T-helper 1 cell treated with Interleukin-12 subunit alpha and Interleukin-12 subunit beta and Interleukin-4 antibody, amounts not matched to agents 30 μg/mL and 1 μg/mL, for 36 hours (primary cell): ENCODE data around the gene IGDCC3.
A peak's percentile ranks its signal among the peaks of the same experiment; 100 is the strongest.

ENCODE experiments used
- H3K27ac Mint-ChIP-seq: one replicate; pipeline ENCODE4 v1.8.0; 2021; ENCODE audit warnings: mild to moderate bottlenecking, mixed read lengths
- H3K27me3 Mint-ChIP-seq: one replicate; pipeline ENCODE4 v1.8.0; 2021; ENCODE audit warnings: low read depth, mixed read lengths
- H3K36me3 Mint-ChIP-seq: one replicate; pipeline ENCODE4 v1.8.0; 2021; ENCODE audit warnings: low read depth, mixed read lengths
- H3K4me1 Mint-ChIP-seq: one replicate; pipeline ENCODE4 v1.8.0; 2021; ENCODE audit warnings: low read depth, mixed read lengths
- H3K4me3 Mint-ChIP-seq: one replicate; pipeline ENCODE4 v1.8.0; 2021; ENCODE audit warnings: mild to moderate bottlenecking, moderate library complexity, mixed read lengths
- H3K9me3 Mint-ChIP-seq: one replicate; pipeline ENCODE4 v1.8.0; 2021; ENCODE audit warnings: mixed read lengths

The IGDCC3 gene

GRCh38 chr15:65377976-65378366 is at the start of gene IGDCC3:
TSS of gene IGDCC3 (minus strand) at chr15:65378002. CDS start at chr15:65377788, 214 bp downstream.
- Mint-ChIP-seq H3K4me3 (peak within 1 kb of the TSS; percentile 36), H3K27me3 (peaks cover 85% of the 10 kb centered on the region), H3K36me3 (no peaks in the 10 kb centered on the region), H3K27ac (no peak within 1 kb of the TSS), H3K9me3 (no peaks in the 10 kb centered on the region), H3K4me1 (peaks cover 10% of the 10 kb centered on the region)

GRCh38 chr15:65426216-65426853 is 48.5 kb upstream of the IGDCC3 start:
- Mint-ChIP-seq H3K4me1 (peaks cover 11% of the 10 kb centered on the region), H3K27me3 (peaks cover 42% of the 10 kb centered on the region), H3K27ac (no peak overlapping the region), H3K9me3 (no peaks in the 10 kb centered on the region), H3K36me3 (peaks cover 5% of the 10 kb centered on the region), H3K4me3 (no peak overlapping the region)

GRCh38 chr15:65424683-65425082 is 46.9 kb upstream of the IGDCC3 start:
- H3K36me3 Mint-ChIP-seq: peaks cover 5% of the 10 kb centered on the region
- H3K4me3 Mint-ChIP-seq: no peak overlapping the region
- peaks cover 17% of the 10 kb centered on the region for H3K4me1 Mint-ChIP-seq
- peaks cover 57% of the 10 kb centered on the region for H3K27me3 Mint-ChIP-seq
- no peaks in the 10 kb centered on the region for H3K9me3 Mint-ChIP-seq
- H3K27ac Mint-ChIP-seq: no peak overlapping the region

- Mint-ChIP-seq H3K27ac (no peak overlapping the region), H3K4me3 (peak overlapping the region; percentile 33), H3K4me1 (peaks cover 17% of the 10 kb centered on the region), H3K27me3 (peaks cover 62% of the 10 kb centered on the region), H3K36me3 (peaks cover 5% of the 10 kb centered on the region), H3K9me3 (no peaks in the 10 kb centered on the region)
Measured at GRCh38 chr15:65423976-65424679, 46.3 kb upstream of the IGDCC3 start.

- Mint-ChIP-seq H3K36me3 (peaks cover 5% of the 10 kb centered on the region), H3K9me3 (no peaks in the 10 kb centered on the region), H3K27me3 (peaks cover 70% of the 10 kb centered on the region), H3K4me1 (peaks cover 17% of the 10 kb centered on the region), H3K27ac (no peak overlapping the region), H3K4me3 (peak overlapping the region; percentile 84)
Measured at GRCh38 chr15:65423150-65423975, 45.6 kb upstream of the IGDCC3 start.

GRCh38 chr15:65421360-65422215 is 43.8 kb upstream of the IGDCC3 start:
- peak overlapping the region; percentile 86 for H3K4me3 Mint-ChIP-seq
- H3K9me3 Mint-ChIP-seq: no peaks in the 10 kb centered on the region
- H3K4me1 Mint-ChIP-seq: peaks cover 17% of the 10 kb centered on the region
- H3K27me3 Mint-ChIP-seq: peaks cover 73% of the 10 kb centered on the region
- no peak overlapping the region for H3K27ac Mint-ChIP-seq
- peaks cover 5% of the 10 kb centered on the region for H3K36me3 Mint-ChIP-seq

- H3K9me3 Mint-ChIP-seq: no peaks in the 10 kb centered on the region
- peaks cover 5% of the 10 kb centered on the region for H3K36me3 Mint-ChIP-seq
- peaks cover 17% of the 10 kb centered on the region for H3K4me1 Mint-ChIP-seq
- no peak overlapping the region for H3K4me3 Mint-ChIP-seq
- H3K27me3 Mint-ChIP-seq: peaks cover 67% of the 10 kb centered on the region
- no peak overlapping the region for H3K27ac Mint-ChIP-seq
Measured at GRCh38 chr15:65420975-65421359, 43.2 kb upstream of the IGDCC3 start.

- H3K27me3 Mint-ChIP-seq: peaks cover 49% of the 10 kb centered on the region
- peaks cover 5% of the 10 kb centered on the region for H3K36me3 Mint-ChIP-seq
- peaks cover 14% of the 10 kb centered on the region for H3K4me1 Mint-ChIP-seq
- H3K27ac Mint-ChIP-seq: no peak overlapping the region
- no peak overlapping the region for H3K4me3 Mint-ChIP-seq
- H3K9me3 Mint-ChIP-seq: no peaks in the 10 kb centered on the region
Measured at GRCh38 chr15:65418596-65418995, 40.8 kb upstream of the IGDCC3 start.

- Mint-ChIP-seq H3K9me3 (no peaks in the 10 kb centered on the region), H3K4me3 (no peak overlapping the region), H3K4me1 (peaks cover 6% of the 10 kb centered on the region), H3K27ac (no peak overlapping the region), H3K36me3 (no peaks in the 10 kb centered on the region), H3K27me3 (peaks cover 36% of the 10 kb centered on the region)
Measured at GRCh38 chr15:65416845-65417416, 39.1 kb upstream of the IGDCC3 start.

- Mint-ChIP-seq H3K4me3 (no peak overlapping the region), H3K9me3 (no peaks in the 10 kb centered on the region), H3K27ac (no peak overlapping the region), H3K36me3 (no peaks in the 10 kb centered on the region), H3K27me3 (peaks cover 35% of the 10 kb centered on the region), H3K4me1 (no peaks in the 10 kb centered on the region)
Measured at GRCh38 chr15:65414841-65415621, 37.2 kb upstream of the IGDCC3 start.

- H3K4me1 Mint-ChIP-seq: peaks cover 1% of the 10 kb centered on the region
- peaks cover 29% of the 10 kb centered on the region for H3K27me3 Mint-ChIP-seq
- H3K9me3 Mint-ChIP-seq: no peaks in the 10 kb centered on the region
- H3K27ac Mint-ChIP-seq: no peak overlapping the region
- no peak overlapping the region for H3K4me3 Mint-ChIP-seq
- no peaks in the 10 kb centered on the region for H3K36me3 Mint-ChIP-seq
Measured at GRCh38 chr15:65413760-65414144, 36.0 kb upstream of the IGDCC3 start.

GRCh38 chr15:65413051-65413759 is 35.4 kb upstream of the IGDCC3 start:
- H3K27me3 Mint-ChIP-seq: peaks cover 28% of the 10 kb centered on the region
- H3K36me3 Mint-ChIP-seq: no peaks in the 10 kb centered on the region
- no peaks in the 10 kb centered on the region for H3K9me3 Mint-ChIP-seq
- H3K4me1 Mint-ChIP-seq: peaks cover 1% of the 10 kb centered on the region
- H3K4me3 Mint-ChIP-seq: no peak overlapping the region
- no peak overlapping the region for H3K27ac Mint-ChIP-seq

GRCh38 chr15:65412556-65412955 is 34.8 kb upstream of the IGDCC3 start:
- peaks cover 33% of the 10 kb centered on the region for H3K27me3 Mint-ChIP-seq

More at GRCh38 chr15:65412556-65412955, 34.8 kb upstream of the IGDCC3 start:
- Mint-ChIP-seq H3K27ac (no peak overlapping the region), H3K9me3 (no peaks in the 10 kb centered on the region), H3K36me3 (no peaks in the 10 kb centered on the region), H3K4me3 (no peak overlapping the region), H3K4me1 (peaks cover 1% of the 10 kb centered on the region)
